Gastrocnemius medialis (tissue), 4 donors: ENCODE measurements around the gene GDA.

Experiments
- POLR2A ChIP-seq, 2 donors: fragments of 450-650 bp; IDR thresholded peaks; one replicate each; pipeline ENCODE4 v1.6.1; 2017; ENCODE audit warnings: antibody characterized with exemption in 2 of 2, mild to moderate bottlenecking in 2 of 2, moderate library complexity in 2 of 2
- TF ChIP-seq, protein P1 (sequence below), 5 experiments: fragments of 450-650 bp in 3 of 5; fragments of 200-600 bp in 2 of 5; sonication (generic) in 2 of 5; IDR thresholded peaks in 4 of 5; conservative IDR thresholded peaks in 1 of 5; 1 replicate in 4 of 5; 2 replicates in 1 of 5; pipeline ENCODE4 v1.5.1; 2016 to 2019; ENCODE audit warnings: antibody characterized with exemption in 5 of 5, mild to moderate bottlenecking in 3 of 5, moderate library complexity in 3 of 5

DNA sequence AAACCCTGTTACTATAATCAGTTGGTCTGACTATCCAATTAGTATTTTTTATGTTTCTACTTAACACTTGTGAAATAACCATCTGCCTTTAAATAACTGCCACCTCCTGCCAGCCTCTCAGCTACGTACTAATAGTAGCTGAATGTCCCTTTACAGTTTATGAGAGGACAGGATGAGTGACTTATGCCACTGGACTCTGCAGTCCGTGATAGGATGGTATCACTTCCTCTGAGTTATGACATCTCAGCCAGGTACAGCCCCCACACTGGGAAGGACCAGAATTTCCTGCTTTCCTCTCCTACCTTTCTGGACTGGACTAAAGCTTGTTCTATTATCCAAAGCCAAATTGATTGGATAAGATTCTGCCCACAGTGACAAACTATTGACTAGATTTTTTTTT lies 112.8 kb downstream of the GDA start:
- no peak for TF ChIP-seq POLR2A (IDR thresholded peaks at IDR 0.05)
- TF ChIP-seq, protein P1, sequence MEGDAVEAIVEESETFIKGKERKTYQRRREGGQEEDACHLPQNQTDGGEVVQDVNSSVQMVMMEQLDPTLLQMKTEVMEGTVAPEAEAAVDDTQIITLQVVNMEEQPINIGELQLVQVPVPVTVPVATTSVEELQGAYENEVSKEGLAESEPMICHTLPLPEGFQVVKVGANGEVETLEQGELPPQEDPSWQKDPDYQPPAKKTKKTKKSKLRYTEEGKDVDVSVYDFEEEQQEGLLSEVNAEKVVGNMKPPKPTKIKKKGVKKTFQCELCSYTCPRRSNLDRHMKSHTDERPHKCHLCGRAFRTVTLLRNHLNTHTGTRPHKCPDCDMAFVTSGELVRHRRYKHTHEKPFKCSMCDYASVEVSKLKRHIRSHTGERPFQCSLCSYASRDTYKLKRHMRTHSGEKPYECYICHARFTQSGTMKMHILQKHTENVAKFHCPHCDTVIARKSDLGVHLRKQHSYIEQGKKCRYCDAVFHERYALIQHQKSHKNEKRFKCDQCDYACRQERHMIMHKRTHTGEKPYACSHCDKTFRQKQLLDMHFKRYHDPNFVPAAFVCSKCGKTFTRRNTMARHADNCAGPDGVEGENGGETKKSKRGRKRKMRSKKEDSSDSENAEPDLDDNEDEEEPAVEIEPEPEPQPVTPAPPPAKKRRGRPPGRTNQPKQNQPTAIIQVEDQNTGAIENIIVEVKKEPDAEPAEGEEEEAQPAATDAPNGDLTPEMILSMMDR (IDR thresholded peaks at IDR 0.05 in 4 of 5, conservative IDR thresholded peaks at IDR 0.05 in 1 of 5), result no peak
